ENCODE results near the gene DNAH11.

Gene DNAH11

DNA sequence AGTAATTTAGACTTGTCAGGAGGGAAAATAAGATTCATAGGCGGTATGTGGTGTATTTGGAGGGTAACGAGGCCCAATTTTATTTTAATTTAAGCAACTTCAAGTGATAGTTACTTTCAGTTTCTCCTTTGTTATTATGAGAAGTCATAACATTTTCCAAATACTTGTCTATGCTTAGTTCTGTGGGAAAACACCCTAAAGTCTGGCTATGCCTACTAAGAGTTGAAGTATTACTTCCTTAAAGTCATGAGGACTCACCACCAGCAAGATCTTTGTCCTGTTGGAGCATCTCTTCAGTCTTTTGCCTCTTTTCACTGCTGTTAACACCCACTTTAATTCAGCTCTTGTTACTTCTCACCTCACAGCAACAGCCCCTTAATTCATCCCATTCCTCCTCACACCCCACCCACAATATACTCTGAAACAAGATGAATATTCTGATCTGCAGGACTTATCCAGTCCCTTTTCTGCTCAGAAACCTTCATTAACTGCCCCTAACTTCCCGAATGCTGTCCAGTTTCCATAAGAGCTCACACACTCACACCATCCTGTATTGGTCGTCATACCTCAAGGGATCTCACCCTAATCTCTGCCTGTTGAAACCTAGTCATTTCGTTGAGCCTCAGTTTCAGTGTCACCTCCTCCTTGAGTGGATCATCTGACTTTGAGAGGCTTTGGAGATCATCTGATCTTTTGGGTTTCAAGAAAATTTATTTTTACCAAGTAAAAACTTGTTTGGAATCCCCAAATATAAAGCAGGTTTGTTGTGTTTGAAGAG is 61.3 kb downstream of the DNAH11 start:
- no peak for TF ChIP-seq TCF12 (IDR thresholded peaks at IDR 0.05; ENCODE audit: low read depth)
- no peak for TF ChIP-seq NFIC (IDR thresholded peaks at IDR 0.05)
- TF ChIP-seq FOXM1 (IDR thresholded peaks at IDR 0.05; ENCODE audit: borderline replicate concordance, low read depth): no peak
- TF ChIP-seq, protein P1, sequence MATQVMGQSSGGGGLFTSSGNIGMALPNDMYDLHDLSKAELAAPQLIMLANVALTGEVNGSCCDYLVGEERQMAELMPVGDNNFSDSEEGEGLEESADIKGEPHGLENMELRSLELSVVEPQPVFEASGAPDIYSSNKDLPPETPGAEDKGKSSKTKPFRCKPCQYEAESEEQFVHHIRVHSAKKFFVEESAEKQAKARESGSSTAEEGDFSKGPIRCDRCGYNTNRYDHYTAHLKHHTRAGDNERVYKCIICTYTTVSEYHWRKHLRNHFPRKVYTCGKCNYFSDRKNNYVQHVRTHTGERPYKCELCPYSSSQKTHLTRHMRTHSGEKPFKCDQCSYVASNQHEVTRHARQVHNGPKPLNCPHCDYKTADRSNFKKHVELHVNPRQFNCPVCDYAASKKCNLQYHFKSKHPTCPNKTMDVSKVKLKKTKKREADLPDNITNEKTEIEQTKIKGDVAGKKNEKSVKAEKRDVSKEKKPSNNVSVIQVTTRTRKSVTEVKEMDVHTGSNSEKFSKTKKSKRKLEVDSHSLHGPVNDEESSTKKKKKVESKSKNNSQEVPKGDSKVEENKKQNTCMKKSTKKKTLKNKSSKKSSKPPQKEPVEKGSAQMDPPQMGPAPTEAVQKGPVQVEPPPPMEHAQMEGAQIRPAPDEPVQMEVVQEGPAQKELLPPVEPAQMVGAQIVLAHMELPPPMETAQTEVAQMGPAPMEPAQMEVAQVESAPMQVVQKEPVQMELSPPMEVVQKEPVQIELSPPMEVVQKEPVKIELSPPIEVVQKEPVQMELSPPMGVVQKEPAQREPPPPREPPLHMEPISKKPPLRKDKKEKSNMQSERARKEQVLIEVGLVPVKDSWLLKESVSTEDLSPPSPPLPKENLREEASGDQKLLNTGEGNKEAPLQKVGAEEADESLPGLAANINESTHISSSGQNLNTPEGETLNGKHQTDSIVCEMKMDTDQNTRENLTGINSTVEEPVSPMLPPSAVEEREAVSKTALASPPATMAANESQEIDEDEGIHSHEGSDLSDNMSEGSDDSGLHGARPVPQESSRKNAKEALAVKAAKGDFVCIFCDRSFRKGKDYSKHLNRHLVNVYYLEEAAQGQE (IDR thresholded peaks at IDR 0.05; ENCODE audit: low read depth): no peak
- TF ChIP-seq YY1 (IDR thresholded peaks at IDR 0.05; ENCODE audit: low read depth): no peak
- TF ChIP-seq, protein P2, sequence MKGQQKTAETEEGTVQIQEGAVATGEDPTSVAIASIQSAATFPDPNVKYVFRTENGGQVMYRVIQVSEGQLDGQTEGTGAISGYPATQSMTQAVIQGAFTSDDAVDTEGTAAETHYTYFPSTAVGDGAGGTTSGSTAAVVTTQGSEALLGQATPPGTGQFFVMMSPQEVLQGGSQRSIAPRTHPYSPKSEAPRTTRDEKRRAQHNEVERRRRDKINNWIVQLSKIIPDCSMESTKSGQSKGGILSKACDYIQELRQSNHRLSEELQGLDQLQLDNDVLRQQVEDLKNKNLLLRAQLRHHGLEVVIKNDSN (IDR thresholded peaks at IDR 0.05): no peak
- no peak for TF ChIP-seq CREB1 (IDR thresholded peaks at IDR 0.05; ENCODE audit: low read depth)
- TF ChIP-seq TAF1 (IDR thresholded peaks at IDR 0.05; ENCODE audit: low read depth): no peak
- TF ChIP-seq ZBTB7A (IDR thresholded peaks at IDR 0.05; ENCODE audit: low read depth): no peak
- no peak for TF ChIP-seq RAD21 (IDR thresholded peaks at IDR 0.05; ENCODE audit: low read depth)
- TF ChIP-seq TEAD4 (IDR thresholded peaks at IDR 0.05): no peak
- TF ChIP-seq EP300 (IDR thresholded peaks at IDR 0.05; ENCODE audit: borderline replicate concordance): no peak
- TF ChIP-seq, protein P3, sequence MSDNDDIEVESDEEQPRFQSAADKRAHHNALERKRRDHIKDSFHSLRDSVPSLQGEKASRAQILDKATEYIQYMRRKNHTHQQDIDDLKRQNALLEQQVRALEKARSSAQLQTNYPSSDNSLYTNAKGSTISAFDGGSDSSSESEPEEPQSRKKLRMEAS (IDR thresholded peaks at IDR 0.05): no peak
- TF ChIP-seq CEBPB (IDR thresholded peaks at IDR 0.05): no peak
- TF ChIP-seq EGR1 (IDR thresholded peaks at IDR 0.05): no peak

DNA sequence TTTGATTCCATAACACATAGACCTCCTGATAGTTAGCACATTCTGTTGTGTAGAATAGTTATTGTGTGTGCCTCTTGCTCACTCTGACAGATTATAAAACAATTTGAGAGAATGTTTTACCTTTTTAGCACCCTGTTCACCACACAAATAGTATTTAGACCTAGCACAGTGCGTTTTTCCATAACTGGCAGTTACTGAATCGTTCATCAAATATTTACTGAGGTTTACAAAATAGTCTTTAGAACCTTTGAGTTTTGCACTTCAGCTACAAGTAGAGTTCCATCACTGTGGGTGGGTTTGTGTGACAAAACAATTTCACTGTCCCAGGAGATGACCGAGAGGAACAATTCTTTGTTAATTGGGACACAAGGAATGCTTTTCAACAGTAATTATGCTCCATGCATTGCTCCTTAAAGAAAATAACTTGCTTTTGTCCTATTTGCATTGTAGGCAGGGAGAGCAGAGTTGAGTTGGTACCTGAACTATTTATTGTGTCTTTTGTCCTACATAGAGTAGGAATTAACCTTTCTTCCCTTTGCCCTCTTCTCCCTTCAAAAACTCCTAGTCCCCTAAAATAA is 62.3 kb downstream of the DNAH11 start:
- TF ChIP-seq ZBTB7A (IDR thresholded peaks at IDR 0.05; ENCODE audit: low read depth): no peak
- TF ChIP-seq, protein P2 (IDR thresholded peaks at IDR 0.05): no peak
- no peak for TF ChIP-seq EGR1 (IDR thresholded peaks at IDR 0.05)
- no peak for TF ChIP-seq FOXM1 (IDR thresholded peaks at IDR 0.05; ENCODE audit: borderline replicate concordance, low read depth)
- TF ChIP-seq, protein P3 (IDR thresholded peaks at IDR 0.05): no peak
- no peak for TF ChIP-seq TAF1 (IDR thresholded peaks at IDR 0.05; ENCODE audit: low read depth)
- TF ChIP-seq TCF12 (IDR thresholded peaks at IDR 0.05; ENCODE audit: low read depth): no peak
- no peak for TF ChIP-seq RAD21 (IDR thresholded peaks at IDR 0.05; ENCODE audit: low read depth)
- no peak for TF ChIP-seq NFIC (IDR thresholded peaks at IDR 0.05)
- no peak for TF ChIP-seq YY1 (IDR thresholded peaks at IDR 0.05; ENCODE audit: low read depth)
- TF ChIP-seq TEAD4 (IDR thresholded peaks at IDR 0.05): no peak
- TF ChIP-seq, protein P1 (IDR thresholded peaks at IDR 0.05; ENCODE audit: low read depth): no peak
- TF ChIP-seq CEBPB (IDR thresholded peaks at IDR 0.05): no peak
- TF ChIP-seq CREB1 (IDR thresholded peaks at IDR 0.05; ENCODE audit: low read depth): no peak
- no peak for TF ChIP-seq EP300 (IDR thresholded peaks at IDR 0.05; ENCODE audit: borderline replicate concordance)

DNA sequence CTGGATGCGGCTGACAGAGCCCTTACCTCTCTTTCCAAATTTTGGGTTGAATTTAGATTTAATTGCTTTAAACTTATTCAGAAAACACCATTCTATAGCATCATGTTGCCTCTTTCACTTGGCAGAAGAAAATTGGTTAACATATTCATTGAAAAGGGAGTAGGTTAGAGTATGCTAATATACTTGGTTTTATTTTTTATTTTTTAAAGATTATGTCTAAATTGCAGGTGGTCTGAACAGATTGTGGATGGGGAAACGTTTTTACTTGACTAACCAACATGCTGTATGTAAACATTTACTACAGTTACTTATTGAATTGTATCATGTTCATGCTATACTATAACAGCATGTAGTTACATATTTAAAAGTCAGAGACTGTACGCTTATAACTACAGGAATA is 65.6 kb downstream of the DNAH11 start:
- TF ChIP-seq, protein P1 (IDR thresholded peaks at IDR 0.05; ENCODE audit: low read depth): no peak
- no peak for TF ChIP-seq NFIC (IDR thresholded peaks at IDR 0.05)
- TF ChIP-seq TEAD4 (IDR thresholded peaks at IDR 0.05): no peak
- TF ChIP-seq TAF1 (IDR thresholded peaks at IDR 0.05; ENCODE audit: low read depth): no peak
- TF ChIP-seq YY1 (IDR thresholded peaks at IDR 0.05; ENCODE audit: low read depth): no peak
- no peak for TF ChIP-seq CREB1 (IDR thresholded peaks at IDR 0.05; ENCODE audit: low read depth)
- TF ChIP-seq, protein P3 (IDR thresholded peaks at IDR 0.05): no peak
- TF ChIP-seq RAD21 (IDR thresholded peaks at IDR 0.05; ENCODE audit: low read depth): no peak
- no peak for TF ChIP-seq TCF12 (IDR thresholded peaks at IDR 0.05; ENCODE audit: low read depth)
- TF ChIP-seq, protein P2 (IDR thresholded peaks at IDR 0.05): no peak
- TF ChIP-seq ZBTB7A (IDR thresholded peaks at IDR 0.05; ENCODE audit: low read depth): no peak
- no peak for TF ChIP-seq FOXM1 (IDR thresholded peaks at IDR 0.05; ENCODE audit: borderline replicate concordance, low read depth)
- no peak for TF ChIP-seq EP300 (IDR thresholded peaks at IDR 0.05; ENCODE audit: borderline replicate concordance)

Data from Ishikawa (cell line).